Globus pallidus (tissue), 1 donor: ENCODE results near the gene BAG1.
A peak's percentile ranks its signal among the peaks of the same experiment; 100 is the strongest.

Experiments
- DNase-seq: peaks from one replicate; pipeline ENCODE4 v3.0.0-alpha.2; 2015; ENCODE audit warnings: low spot score

BAG1 gene

DNA sequence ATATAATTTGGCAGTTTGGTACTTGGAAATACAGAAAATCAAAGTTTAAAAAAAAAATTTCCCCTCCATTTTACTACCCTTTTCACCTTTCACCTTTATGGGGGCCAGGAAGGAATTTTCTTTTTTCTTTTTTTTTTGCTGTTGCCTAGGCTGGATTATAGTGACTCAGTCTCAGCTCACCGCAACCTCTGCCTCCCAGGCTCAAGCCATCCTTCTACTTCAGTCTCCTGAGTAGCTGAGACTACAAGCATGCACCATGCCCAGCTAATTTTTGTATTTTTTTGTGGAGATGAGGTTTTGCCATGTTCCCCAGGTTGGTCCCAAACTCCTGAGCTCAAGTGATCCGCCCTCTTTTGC lies 9.4 kb upstream of the BAG1 start:
- DNase-seq: no peak

GRCh38 chr9:33273266-33273971 lies 8.9 kb upstream of the BAG1 start:
- DNase-seq: no peak

DNA sequence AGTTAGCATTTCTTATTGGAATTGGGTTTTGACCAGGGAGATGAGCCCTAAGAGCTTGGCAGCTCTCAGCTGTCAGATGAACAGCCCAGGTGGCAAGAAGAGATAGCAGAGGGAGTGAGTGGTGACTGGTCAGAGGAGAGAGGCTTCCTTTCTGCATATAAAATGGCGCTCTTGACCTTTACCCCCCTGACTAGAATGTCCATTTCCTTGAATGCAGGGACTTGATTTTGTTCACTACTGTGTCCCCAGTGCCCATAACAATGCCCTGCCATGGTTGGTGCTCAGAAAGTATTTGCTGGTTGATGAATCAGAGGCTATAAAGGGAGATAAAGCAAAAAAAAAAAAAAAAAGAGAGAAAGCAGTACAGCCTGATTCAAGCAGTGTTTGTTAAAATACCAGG lies 7.6 kb upstream of the BAG1 start:
- no peak for DNase-seq

GRCh38 chr9:33270146-33270545 lies 5.6 kb upstream of the BAG1 start:
- DNase-seq: no peak

DNA sequence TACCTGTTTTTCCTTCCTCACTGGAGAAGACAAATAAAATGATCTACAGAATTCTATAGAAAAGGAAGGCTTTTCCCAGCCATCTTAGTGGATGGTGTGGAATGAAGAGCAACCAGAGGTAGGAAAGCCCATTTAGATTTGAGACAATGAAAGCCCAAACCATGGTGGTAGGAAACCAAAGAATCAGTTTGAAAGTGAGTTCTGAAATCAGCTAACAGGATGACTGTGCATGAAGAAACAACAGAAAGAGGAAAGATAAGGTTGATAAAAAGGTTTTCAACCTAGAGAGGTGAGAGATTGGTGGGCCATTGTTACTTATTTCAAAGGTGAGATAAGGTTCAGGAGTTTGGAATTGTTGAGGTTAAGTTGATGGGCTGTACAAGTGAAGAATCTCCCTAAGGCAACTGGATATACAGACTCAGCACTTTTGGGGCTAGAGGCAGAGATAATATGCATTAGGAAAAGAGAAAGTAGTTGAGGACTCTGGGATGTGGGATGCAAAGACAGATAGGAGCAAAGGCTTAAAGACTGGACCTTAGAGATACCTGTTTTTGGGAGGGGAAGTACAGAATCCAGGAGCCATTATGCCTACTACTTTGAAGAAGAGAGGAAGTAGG lies 2.8 kb upstream of the BAG1 start:
- no peak for DNase-seq

DNA sequence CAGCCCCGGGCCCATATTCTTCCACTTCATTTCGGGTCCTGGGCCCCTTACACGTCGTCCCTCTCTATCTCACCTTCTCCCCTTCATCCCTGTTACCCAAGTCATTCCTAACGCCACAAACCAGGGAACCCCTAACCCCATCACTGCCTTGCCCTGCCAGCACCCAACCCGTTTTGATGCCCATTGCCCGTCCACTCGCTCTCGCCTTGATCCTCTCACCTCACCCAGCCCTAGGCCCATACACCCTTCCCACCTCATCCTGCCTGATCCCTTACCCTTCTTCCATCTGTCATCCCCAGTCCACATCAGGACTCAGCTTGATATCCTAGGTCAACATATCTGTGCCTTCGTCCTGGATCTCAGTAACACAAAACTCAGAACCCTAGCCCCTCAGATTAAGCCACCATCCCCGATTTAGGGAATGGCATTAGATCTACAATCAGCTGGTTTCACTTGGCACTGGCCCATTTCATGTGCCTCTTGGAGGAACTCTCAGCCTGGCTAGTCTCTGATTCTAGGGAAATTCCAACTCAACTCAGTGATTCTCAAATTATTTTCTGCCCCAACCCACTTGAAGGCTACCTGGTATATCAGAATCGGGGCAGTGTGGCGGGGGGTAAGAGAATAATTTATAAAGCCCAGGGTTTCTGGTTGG lies 830 bp upstream of the BAG1 start:
- no peak for DNase-seq

- DNase-seq: peak; percentile 49
Measured at GRCh38 chr9:33264003-33264472, 470 bp downstream of the BAG1 start.

DNA sequence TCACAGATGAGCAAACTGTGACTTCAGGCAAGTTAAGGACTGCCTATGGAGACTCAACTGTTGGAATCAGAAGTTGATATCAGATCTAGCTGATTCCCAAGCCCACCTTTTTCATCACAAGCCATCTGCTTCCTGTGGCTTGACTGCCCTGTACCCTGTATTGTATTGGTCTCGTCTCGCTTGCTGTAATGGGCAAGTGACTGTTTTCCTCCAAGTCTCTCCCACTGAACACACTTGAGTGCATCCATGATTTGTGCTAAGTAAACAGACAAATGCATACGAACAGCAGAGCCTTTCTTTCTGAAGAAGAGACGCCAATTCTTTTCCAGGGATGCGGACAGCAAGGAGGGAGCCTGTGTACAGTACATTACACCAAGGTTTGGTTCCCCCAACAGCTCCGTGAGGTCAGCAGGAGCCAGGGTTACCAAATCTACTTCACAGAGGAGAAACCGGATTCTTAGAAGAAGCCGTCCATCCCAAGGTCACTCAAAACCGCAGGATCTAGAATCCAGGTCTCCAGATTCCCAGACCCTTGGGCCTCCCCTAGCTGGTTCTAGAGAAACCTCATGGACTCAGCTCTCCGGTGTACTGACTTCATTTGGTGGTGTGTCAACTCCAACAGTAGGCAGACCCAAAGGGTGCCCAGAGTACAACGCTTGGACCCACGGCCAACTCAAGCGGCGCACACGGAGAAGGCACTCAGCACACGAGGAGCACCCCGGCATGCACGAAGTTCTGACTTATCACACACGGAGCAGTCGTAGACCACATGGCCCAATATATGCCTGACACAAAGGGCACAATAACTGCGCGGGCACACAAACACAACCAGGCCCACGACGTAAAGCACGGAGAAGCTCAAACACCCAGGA lies 1.1 kb downstream of the BAG1 start:
- DNase-seq: peak; percentile 45

DNA sequence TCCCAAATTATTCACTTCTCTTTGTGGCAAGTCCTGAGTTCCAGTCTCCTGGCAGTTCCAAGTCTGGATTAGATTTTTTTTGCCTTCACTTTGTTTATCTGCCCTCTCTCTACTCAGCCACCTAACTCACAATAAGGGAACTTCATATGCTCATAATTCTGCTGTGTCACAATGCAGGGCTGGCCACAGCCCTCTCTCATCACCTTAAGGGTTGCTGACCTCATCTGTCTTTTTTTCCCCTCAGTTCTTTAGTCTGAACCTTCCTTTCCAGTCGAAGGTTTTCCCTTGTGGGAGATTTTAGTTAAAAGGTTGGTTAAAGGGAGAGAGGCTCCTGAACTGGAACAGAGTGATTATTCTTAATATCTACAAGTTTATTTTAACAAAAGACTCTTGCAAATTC lies 4.1 kb downstream of the BAG1 start:
- no peak for DNase-seq

DNA sequence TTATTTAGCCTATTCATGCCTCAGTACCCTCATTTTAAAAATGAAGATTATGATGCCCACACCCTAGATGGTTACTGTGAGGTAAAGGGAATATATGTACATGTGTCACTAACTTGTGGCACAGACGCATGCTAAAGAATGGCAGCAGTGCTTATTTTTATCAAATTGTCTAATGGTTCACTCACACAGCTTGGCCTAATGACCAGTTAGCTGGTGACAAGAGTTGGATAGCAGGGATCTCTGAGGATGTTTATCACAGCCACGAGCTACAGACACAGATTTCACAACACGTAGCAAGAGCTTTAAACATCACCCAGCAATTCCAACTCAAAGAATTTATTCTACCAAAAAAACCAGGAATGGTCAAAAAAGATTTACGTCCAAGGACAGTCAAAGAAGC lies 7.2 kb downstream of the BAG1 start:
- DNase-seq: no peak

DNA sequence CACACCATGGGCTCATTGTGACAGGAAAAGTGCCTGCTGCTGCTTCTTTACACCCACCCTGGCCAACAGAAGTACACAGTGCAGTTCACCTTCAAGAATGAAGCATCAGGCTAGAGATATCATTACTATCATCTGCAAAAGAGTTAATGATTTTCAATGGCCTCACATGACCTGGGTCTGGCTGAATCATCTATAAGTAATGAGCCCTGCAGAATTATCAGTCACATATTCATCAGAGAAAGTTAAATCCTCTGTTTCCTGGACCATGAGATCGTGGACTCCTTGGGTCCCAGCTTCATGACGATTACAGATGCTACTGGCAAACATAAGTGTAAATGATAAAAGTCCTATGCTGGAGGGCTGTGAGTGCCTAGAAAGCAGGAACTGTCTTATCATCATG lies 8.3 kb downstream of the BAG1 start:
- no peak for DNase-seq

DNA sequence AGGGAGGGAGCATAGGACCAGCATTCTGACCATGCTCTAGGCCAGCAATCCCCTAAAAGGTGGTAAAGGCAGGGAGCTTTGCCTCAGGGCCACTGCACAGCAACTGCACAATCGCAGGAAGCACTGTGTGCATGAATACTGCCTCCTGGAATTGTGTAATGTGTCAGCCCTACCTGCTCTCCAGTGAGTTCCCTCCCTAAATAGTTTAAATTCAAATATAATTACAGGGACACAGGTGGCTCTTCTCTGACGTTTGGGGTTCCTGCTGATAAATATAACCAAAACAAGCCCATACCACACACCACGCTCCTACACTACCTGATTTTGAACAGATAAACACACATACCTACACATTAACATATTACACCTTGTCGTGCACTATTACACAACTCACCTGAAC lies 9.0 kb downstream of the BAG1 start:
- no peak for DNase-seq

GRCh38 chr9:33255014-33255413 lies 9.5 kb downstream of the BAG1 start:
- DNase-seq: no peak

DNA sequence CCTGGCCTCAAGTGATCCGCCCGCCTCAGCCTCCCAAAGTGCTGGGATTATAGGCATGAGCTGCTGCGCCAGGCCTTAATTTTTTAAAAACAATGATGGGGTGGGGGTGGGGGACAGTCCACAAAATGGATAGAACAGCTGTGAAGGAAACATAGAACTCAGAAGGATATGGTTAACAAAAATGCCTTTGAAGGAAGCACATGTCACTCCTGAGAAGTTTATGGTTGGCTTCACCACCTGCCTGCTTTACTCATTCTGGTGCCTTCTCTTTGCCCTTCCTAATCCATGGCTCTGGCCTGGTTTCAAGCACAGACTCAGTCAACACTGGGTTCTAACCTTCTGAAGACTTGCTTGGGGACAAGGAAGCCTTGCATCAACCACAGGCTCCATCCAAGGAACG lies 10.3 kb downstream of the BAG1 start:
- DNase-seq: no peak

DNA sequence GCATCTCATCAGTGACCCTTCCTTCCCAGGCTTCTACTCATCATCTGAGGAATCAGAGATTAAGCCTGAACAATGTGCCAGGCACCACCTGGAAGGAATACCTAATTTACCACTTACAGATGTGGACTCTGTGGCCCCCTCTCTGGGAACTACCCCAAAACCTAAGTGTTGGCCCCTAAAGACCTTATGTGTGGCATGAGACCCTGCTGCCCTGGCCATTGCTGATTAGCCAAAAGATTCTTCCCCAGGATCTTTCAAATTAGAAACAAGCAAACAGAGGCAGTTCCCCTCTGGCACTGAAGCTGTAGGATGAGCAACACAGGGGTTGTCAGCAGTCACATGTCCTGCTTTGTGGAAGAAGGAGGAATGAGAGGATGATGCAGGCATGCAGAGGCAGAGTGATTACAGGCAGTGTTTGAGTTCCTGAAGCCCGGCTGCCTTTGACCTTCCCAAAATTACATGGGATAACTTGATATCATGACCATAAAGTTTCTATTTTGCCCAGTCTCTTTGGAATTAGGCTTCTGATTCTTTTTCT lies 14.0 kb downstream of the BAG1 start:
- no peak for DNase-seq

DNA sequence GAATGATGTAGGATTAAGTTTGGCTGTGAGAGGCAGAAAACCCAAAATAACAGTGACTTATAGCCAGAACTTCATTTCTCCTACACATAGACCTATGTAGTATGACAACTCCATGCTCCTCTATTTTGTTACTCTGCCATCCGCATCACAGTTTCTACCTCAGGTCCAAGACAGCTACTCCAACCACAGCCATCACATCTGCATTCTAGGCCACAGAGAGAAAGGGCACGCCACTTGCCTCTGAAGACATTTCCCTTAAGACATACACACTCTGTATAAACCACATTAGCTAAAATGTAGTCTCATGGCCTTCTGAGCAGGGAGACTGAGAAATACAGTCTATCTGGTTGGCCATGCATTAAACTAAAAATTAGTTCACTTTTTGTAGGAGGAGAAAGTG lies 14.5 kb downstream of the BAG1 start:
- no peak for DNase-seq

DNA sequence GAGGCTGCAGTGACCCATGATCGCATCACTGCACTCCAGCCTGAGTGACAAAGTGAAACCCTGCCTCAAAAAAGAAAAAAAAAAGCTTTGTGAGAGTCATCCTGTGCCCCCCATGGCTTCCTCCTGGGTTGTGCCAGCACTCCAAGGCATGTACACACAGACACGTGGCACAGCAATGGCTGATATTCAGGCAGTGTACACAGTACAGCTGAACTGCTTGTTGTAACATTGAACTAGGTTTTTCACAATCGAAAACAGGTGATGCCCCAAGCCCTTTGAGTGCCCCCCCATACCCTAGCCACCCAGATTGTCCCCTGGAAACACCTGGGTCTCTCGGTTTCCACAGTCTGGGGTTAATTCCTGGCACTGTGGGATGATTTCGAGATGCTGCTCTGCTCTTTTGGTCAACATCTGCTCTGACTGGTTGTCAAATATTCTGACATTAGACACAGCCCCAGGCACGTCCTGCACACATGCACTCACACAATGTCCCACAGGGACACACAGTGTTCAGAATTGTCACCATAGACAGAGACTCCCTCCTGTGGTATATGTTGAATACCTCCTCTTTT lies 15.3 kb downstream of the BAG1 start:
- DNase-seq: no peak

GRCh38 chr9:33248606-33249005 lies 15.9 kb downstream of the BAG1 start:
- no peak for DNase-seq

- DNase-seq: no peak
Measured at GRCh38 chr9:33246269-33246860, 18.1 kb downstream of the BAG1 start.

GRCh38 chr9:33245341-33245740 lies 19.2 kb downstream of the BAG1 start:
- DNase-seq: no peak

GRCh38 chr9:33244137-33244784 lies 20.2 kb downstream of the BAG1 start:
- DNase-seq: no peak
